A549 (cell line): ENCODE data around the gene LARGE2. TPM values are rescaled to one million over a fixed set of nuclear protein-coding genes. Genes with fewer than 3 reads are reported as not detected.

Experiments used
- ATAC-seq, 2 experiments: fragments of 200-7000 bp in 1 of 2; fragments of >200 bp in 1 of 2; cut with Nextera tagmentation in 1 of 2; cut with Tn5 transposase in 1 of 2; 3 replicates each; pipeline versions ENCODE4 v1.8.0 to v1.9.1; 2018 to 2020; ENCODE audit warnings: mild to moderate bottlenecking in 1 of 2, moderate library complexity in 1 of 2
- CTCF ChIA-PET: fragments of 300-600 bp; sonication (Branson Sonifier 250); formaldehyde crosslinking; extraction: SDS; loops from one replicate; lab custom pipeline; 2021; ENCODE audit warnings: antibody characterized with exemption, inconsistent platforms; lab: Yijun Ruan, JAX
- POLR2A ChIA-PET: fragments of 350-600 bp; formaldehyde crosslinking; extraction: SDS; loops from one replicate; lab custom pipeline; 2021; ENCODE audit warnings: antibody characterized with exemption, inconsistent platforms; lab: Yijun Ruan, JAX
- DNase-seq, 2 experiments: peaks; one replicate each; pipeline versions ENCODE4 v3.0.0 to v3.0.0-alpha.2; 2011 to 2016; ENCODE audit warnings: low read depth in 1 of 2, low spot score in 1 of 2
- FAIRE-seq: peaks from 2 replicates; lab custom pipeline; 2011; peaks lifted over from hg19 to GRCh38; lab: Jason Lieb, UNC
- H3K27ac ChIP-seq, 2 experiments: fragments of >200 bp; sonication (Bioruptor Twin); formaldehyde crosslinking; 3 replicates each; pipeline ENCODE4 v1.5.1; 2016 to 2017
- H3K4me1 ChIP-seq: fragments of >200 bp; sonication (Bioruptor Twin); formaldehyde crosslinking; 3 replicates; pipeline ENCODE4 v1.6.1; 2016
- H3K4me2 ChIP-seq: fragments of >200 bp; sonication (Bioruptor Twin); formaldehyde crosslinking; 3 replicates; pipeline ENCODE4 v1.6.1; 2016
- H3K4me3 ChIP-seq: fragments of >200 bp; sonication (Bioruptor Twin); formaldehyde crosslinking; 3 replicates; pipeline ENCODE4 v1.5.1; 2016
- H3K9me3 ChIP-seq: fragments of >200 bp; sonication (Bioruptor Twin); formaldehyde crosslinking; 3 replicates; pipeline ENCODE4 v1.6.1; 2016
- CBX8 ChIP-seq: fragments of 200-600 bp; sonication (generic); IDR thresholded peaks from 2 replicates; pipeline ENCODE4 v1.6.1; 2016
- FOSB ChIP-seq: fragments of 250-450 bp; sonication (Bioruptor Pico); IDR thresholded peaks from 2 replicates; pipeline ENCODE4 v1.5.0; 2020; ENCODE audit warnings: mild to moderate bottlenecking, moderate library complexity
- FOXS1 ChIP-seq: fragments of 250-450 bp; sonication (Bioruptor Pico); IDR thresholded peaks from 2 replicates; pipeline ENCODE4 v1.5.0; 2020; ENCODE audit warnings: mild to moderate bottlenecking, moderate library complexity
- HDAC2 ChIP-seq: fragments of 200-600 bp; sonication (generic); IDR thresholded peaks from 2 replicates; pipeline ENCODE4 v1.6.1; 2016
- HOXB5 ChIP-seq: fragments of 250-450 bp; sonication (Bioruptor Pico); IDR thresholded peaks from 2 replicates; pipeline ENCODE4 v1.5.0; 2020; ENCODE audit warnings: mild to moderate bottlenecking, moderate library complexity
- KDM1A ChIP-seq: fragments of 200-600 bp; sonication (generic); IDR thresholded peaks from 2 replicates; pipeline ENCODE4 v1.6.1; 2016; ENCODE audit warnings: low read depth, mild to moderate bottlenecking
- KDM5A ChIP-seq: fragments of 200-600 bp; sonication (generic); IDR thresholded peaks from 2 replicates; pipeline ENCODE4 v1.6.1; 2016; ENCODE audit warnings: antibody characterized with exemption, mild to moderate bottlenecking
- POLR2AphosphoS2 ChIP-seq: conservative IDR thresholded peaks from 2 replicates; pipeline ENCODE4 v1.6.1; 2012; ENCODE audit warnings: low read length, improper control_type of control experiment, inconsistent platforms
- REST ChIP-seq: fragments of 200-600 bp; sonication (generic); IDR thresholded peaks from 2 replicates; pipeline ENCODE4 v1.6.1; 2016; ENCODE audit warnings: antibody characterized with exemption, mild to moderate bottlenecking, moderate library complexity
- SREBF2 ChIP-seq: fragments of 450-650 bp; IDR thresholded peaks from 2 replicates; pipeline ENCODE4 v1.6.1; 2014; ENCODE audit warnings: mild to moderate bottlenecking, moderate library complexity
- TP53 ChIP-seq: fragments of 250-450 bp; sonication (Bioruptor Pico); IDR thresholded peaks from 2 replicates; pipeline ENCODE4 v1.5.0; 2021; ENCODE audit warnings: mild to moderate bottlenecking, moderate library complexity
- ZSCAN20 ChIP-seq: fragments of 250-450 bp; sonication (Bioruptor Pico); IDR thresholded peaks from 2 replicates; pipeline ENCODE4 v1.8.0; 2022; ENCODE audit warnings: mild to moderate bottlenecking, moderate library complexity
- WGBS: methylation state at CpG from one replicate; pipeline ENCODE4 v1.1.6; 2017; ENCODE audit errors: missing lambda C conversion rate; 5-methylcytosine and 5-hydroxymethylcytosine counted together
- polyA plus RNA-seq, 4 experiments: library from polyadenylated mRNA; depleted of rRNA in 3 of 4; stranded (reverse); fragments of >200 nt; fragmentation: RNase III in 1 of 4; extraction: RNeasy Plus Mini Kit Qiagen cat#74134 plus additional on column Dnase treatment in 1 of 4; gene quantifications; 2 replicates in 3 of 4; 3 replicates in 1 of 4; pipeline ENCODE4 v1.2.3, GENCODE V29; 2011 to 2017
- TF ChIP-seq, protein P1 (sequence below): fragments of >200 bp; sonication (Bioruptor Twin); formaldehyde crosslinking; IDR thresholded peaks from 2 replicates; pipeline ENCODE4 v1.6.1; 2016

LARGE2 gene
- polyA plus RNA-seq, 2 of the 4 experiments (the other 2 are of a cell fraction), result 0.97 to 2.3 TPM

- no peak overlapping the region for H3K4me3 ChIP-seq
- ChIA-PET POLR2A (no interaction called here), CTCF (no interaction called here)
- no peak for DNase-seq
- FAIRE-seq, result no peak
- H3K9me3 ChIP-seq, result no peaks in the 10 kb centered on the region
- H3K27ac ChIP-seq, result no peak overlapping the region
- TF ChIP-seq FOXS1 (CRISPR knock-in tag), result no peak
- peaks cover 11% of the 10 kb centered on the region for H3K4me1 ChIP-seq
- no peak for ATAC-seq
- 98% methylated on average over 10 of the region's 10 CpGs for WGBS
- no peak overlapping the region for H3K4me2 ChIP-seq
Measured at GRCh38 chr11:45931739-45932138, 9.3 kb downstream of the LARGE2 start.

GRCh38 chr11:45932217-45932616, 9.8 kb downstream of the LARGE2 start:
- H3K4me2 ChIP-seq, result no peak overlapping the region
- DNase-seq, result no peak
- peaks cover 11% of the 10 kb centered on the region for H3K4me1 ChIP-seq
- CTCF ChIA-PET, result interaction anchor here (1.2 kb wide), 1 partner anchor 60 kb away, joined by 3 read pairs; no protein-coding TSS in a partner anchor
- TF ChIP-seq ZSCAN20 (CRISPR knock-in tag), result no peak
- TF ChIP-seq, all 56 proteins: peak for 0
- ATAC-seq (no peak), FAIRE-seq (no peak)
- no peak overlapping the region for H3K27ac ChIP-seq
- POLR2A ChIA-PET, result no interaction called here
- no peak overlapping the region for H3K4me3 ChIP-seq
- 91% methylated on average over 8 of the region's 8 CpGs for WGBS
- no peaks in the 10 kb centered on the region for H3K9me3 ChIP-seq

DNA sequence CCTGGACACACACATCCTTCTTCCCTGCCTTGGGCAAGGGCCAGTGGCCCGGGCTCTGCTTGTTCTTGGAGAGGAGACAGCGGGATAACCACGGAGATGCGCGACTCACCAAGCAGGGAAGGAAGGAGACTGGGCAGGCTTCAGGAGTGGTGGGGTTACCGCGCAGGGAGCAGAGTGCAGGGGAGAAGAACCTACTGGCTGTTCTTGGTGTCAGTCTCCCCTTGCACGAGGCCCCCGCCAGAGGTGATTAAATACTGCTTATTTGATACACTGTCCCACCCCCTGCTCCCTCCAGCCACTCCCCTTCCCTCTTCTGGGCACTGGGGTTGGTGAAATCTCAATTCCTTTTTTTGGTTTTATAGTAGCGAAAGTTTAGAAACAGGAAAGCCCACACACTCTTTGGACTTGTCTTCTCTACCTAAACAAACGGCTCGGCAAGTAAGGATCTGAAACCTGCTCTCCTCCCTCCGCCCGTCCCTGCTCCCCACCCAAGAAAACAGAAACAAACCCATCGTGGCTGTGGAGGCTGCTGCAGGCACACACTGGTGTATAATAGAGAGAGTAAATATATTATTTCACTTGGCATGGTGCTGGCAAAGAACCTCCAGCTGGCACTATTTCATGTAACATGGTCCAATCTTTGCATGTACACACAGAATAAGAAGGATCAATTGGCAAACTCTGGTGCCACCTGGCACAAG, 10.8 kb downstream of the LARGE2 start:
- ATAC-seq (no peak), DNase-seq (no peak)
- Histone ChIP-seq H3K4me1 (peaks cover 11% of the 10 kb centered on the region), H3K9me3 (no peaks in the 10 kb centered on the region), H3K27ac (no peak overlapping the region), H3K4me2 (no peak overlapping the region)
- TF ChIP-seq, protein P1, sequence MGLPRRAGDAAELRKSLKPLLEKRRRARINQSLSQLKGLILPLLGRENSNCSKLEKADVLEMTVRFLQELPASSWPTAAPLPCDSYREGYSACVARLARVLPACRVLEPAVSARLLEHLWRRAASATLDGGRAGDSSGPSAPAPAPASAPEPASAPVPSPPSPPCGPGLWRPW, result no peak
- TF ChIP-seq POLR2AphosphoS2 (no peak), SREBF2 (no peak), KDM1A (no peak), FOSB (CRISPR knock-in tag) (no peak), REST (no peak), CBX8 (no peak), KDM5A (no peak), HDAC2 (no peak), HOXB5 (CRISPR knock-in tag) (no peak)
- TF ChIP-seq, all 56 proteins: peak for 0
- no peak overlapping the region for H3K4me3 ChIP-seq
- ChIA-PET CTCF (interaction anchor here (1.2 kb wide), 1 partner anchor 61 kb away, joined by 3 read pairs; no protein-coding TSS in a partner anchor), POLR2A (no interaction called here)
- WGBS, result 85% methylated on average over 15 of the region's 15 CpGs
- FAIRE-seq, result no peak

GRCh38 chr11:45933846-45934579, 11.6 kb downstream of the LARGE2 start:
- Histone ChIP-seq H3K4me2 (no peak overlapping the region), H3K4me1 (peaks cover 11% of the 10 kb centered on the region), H3K27ac (no peak overlapping the region)
- POLR2A ChIA-PET, result no interaction called here
- FAIRE-seq, result no peak
- TF ChIP-seq TP53 (CRISPR knock-in tag), result no peak
- TF ChIP-seq, all 56 proteins: peak for 0
- CTCF ChIA-PET, result interaction anchor here (0.9 kb wide), 2 partner anchors 16 to 305 kb away, joined by 3 read pairs; no protein-coding TSS in a partner anchor
- no peak overlapping the region for H3K4me3 ChIP-seq
- H3K9me3 ChIP-seq, result no peaks in the 10 kb centered on the region
- no peak for DNase-seq
- ATAC-seq, result no peak
- 92% methylated on average over 19 of the region's 21 CpGs for WGBS
